Heart left ventricle (tissue), 16 donors: ENCODE data around the gene SUCO. TPM values are rescaled to one million over a fixed set of nuclear protein-coding genes. Genes with fewer than 3 reads are reported as not detected.

Source experiments
- ATAC-seq, 4 donors: fragments of 200-7000 bp; cut with Tn5 transposase; one replicate each; pipeline ENCODE4 v1.9.1; 2020 to 2022; ENCODE audit warnings: moderate library complexity in 4 of 4, mild to moderate bottlenecking in 3 of 4, moderate number of reproducible peaks in 1 of 4
- DNase-seq, 5 donors: peaks; one replicate each; pipeline ENCODE4 v3.0.0-alpha.2; 2020
- H3K27ac ChIP-seq, 12 donors: fragments of 200-600 bp; sonication (generic) in 4 of 12; one replicate each; pipeline versions ENCODE4 v1.5.0 to v1.8.0; 2016 to 2022; ENCODE audit warnings: mild to moderate bottlenecking in 2 of 12
- H3K27me3 ChIP-seq, 9 donors: fragments of 200-600 bp; sonication (generic) in 2 of 9; one replicate each; pipeline versions ENCODE4 v1.5.1 to v1.8.0; 2016 to 2022; ENCODE audit warnings: mild to moderate bottlenecking in 3 of 9
- H3K36me3 ChIP-seq, 9 donors: fragments of 200-600 bp; sonication (generic) in 2 of 9; one replicate each; pipeline versions ENCODE4 v1.5.0 to v1.8.0; 2018 to 2022; ENCODE audit warnings: mild to moderate bottlenecking in 2 of 9
- H3K4me1 ChIP-seq, 12 donors: fragments of 200-600 bp; sonication (generic) in 4 of 12; one replicate each; pipeline versions ENCODE4 v1.5.0 to v1.8.0; 2016 to 2022; ENCODE audit warnings: mild to moderate bottlenecking in 3 of 12
- H3K4me3 ChIP-seq, 12 donors: fragments of 200-600 bp; sonication (generic) in 4 of 12; one replicate each; pipeline versions ENCODE4 v1.5.0 to v1.8.0; 2017 to 2022; ENCODE audit warnings: mild to moderate bottlenecking in 9 of 12, moderate library complexity in 4 of 12
- H3K9me3 ChIP-seq, 12 donors: fragments of 200-600 bp; sonication (generic) in 4 of 12; one replicate each; pipeline versions ENCODE4 v1.5.0 to v1.8.0; 2016 to 2022; ENCODE audit warnings: mild to moderate bottlenecking in 1 of 12
- POLR2A ChIP-seq, 2 donors: fragments of 450-650 bp; IDR thresholded peaks; one replicate each; pipeline ENCODE4 v1.6.1; 2017; ENCODE audit warnings: antibody characterized with exemption in 2 of 2, mild to moderate bottlenecking in 2 of 2, moderate library complexity in 2 of 2
- WGBS, 4 donors: extraction: QIAGEN DNeasy Blood & Tissue Kit in 2 of 4; methylation state at CpG; one replicate each; pipeline versions ENCODE4 v1.1.5 to v1.1.7; 2013 to 2018; 5-methylcytosine and 5-hydroxymethylcytosine counted together
- intact Hi-C, 10 donors: fragments of 100-400 bp; cut with DNase I; formaldehyde crosslinking; loops; one replicate each; pipeline versions ENCODE4 v1.11.1 to v1.14.2; 2022
- polyA plus RNA-seq, 2 donors: library from polyadenylated mRNA; stranded (reverse); fragments of 200-250 nt; gene quantifications; one replicate each; pipeline ENCODE4 v1.2.3, GENCODE V29; 2013
- total RNA-seq, 9 donors: library from RNA; depleted of rRNA in 2 of 9; stranded (reverse); fragments of >200 nt in 2 of 9; fragmentation: NEBNext Ultra II Directional in 3 of 9; extraction: Animal tissue kit (Norgen Biotek cat#: 25700) in 3 of 9; gene quantifications; one replicate each; pipeline versions ENCODE4 v1.1.0 to v1.2.4, GENCODE V29; 2016 to 2023
- TF ChIP-seq, protein P1 (sequence below), 12 donors: fragments of 200-600 bp; sonication (generic) in 4 of 12; IDR thresholded peaks; one replicate each; pipeline versions ENCODE4 v1.5.0 to v1.8.0; 2018 to 2022; ENCODE audit warnings: antibody characterized with exemption in 12 of 12, mild to moderate bottlenecking in 5 of 12
- donor health status: ischemic (EF 13 %, LVEDD 7.1; RV severe dilation, severe dysfunction).
- donor health status: healthy with polysubstance abuse.
- donor health status: DM: no; HTN: yes; CAD: no.
- donor health status: DM: no; HTN: no; CAD: no.
- donor health status: ischemic (EF 25% LVEDD 6.9; RV normal size, moderate dysfunction).
- donor health status: ischemic (EF 25% LVEDD 5.7; RV mildly dilated, moderate dysfunction).
- donor health status: healthy.
- donor health status: DM: yes; HTN: yes; CAD: no.
- donor health status: ischemic (EF 35%, LVEDD 5.7; RV mildly dilated, moderate dysfunction).
- donor health status: nonischemic (EF 11% LVEDD 7.7; RV severe dilation, severe dysfunction).
- donor health status: DM: yes; HTN: yes; CAD: no.
- donor health status: PGD.
- donor health status: ischemic (EF 29% LVEDD 5.4; RV normal size, mild dysfunction).
- donor health status: nonischemic (EF 23%, LVEDD 6.1; RV moderate dilation, normal function).

The SUCO gene
- total and polyA plus RNA-seq, 11 donors, result 6.7 to 33.4 (median 23.7) TPM

DNA sequence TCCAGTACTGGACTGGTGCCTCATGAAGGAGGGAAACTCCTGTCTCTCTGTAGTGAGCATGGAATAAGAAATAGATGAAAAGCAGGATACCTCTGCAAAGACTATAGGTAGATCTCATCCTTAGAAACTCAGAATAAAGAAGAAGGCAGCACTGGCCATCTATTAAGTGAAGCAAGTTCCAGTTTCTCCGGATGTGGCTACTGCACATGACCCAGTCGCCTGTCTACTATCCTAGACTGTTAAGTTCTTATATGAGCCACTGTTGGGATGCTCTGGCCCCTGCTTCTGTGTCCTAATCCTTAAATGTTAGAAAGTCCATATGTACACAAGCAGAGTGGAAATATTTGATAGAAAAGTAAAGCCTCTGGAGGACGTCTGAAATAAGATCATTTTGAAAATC is 128.2 kb downstream of the SUCO start:
- TF ChIP-seq, protein P1, sequence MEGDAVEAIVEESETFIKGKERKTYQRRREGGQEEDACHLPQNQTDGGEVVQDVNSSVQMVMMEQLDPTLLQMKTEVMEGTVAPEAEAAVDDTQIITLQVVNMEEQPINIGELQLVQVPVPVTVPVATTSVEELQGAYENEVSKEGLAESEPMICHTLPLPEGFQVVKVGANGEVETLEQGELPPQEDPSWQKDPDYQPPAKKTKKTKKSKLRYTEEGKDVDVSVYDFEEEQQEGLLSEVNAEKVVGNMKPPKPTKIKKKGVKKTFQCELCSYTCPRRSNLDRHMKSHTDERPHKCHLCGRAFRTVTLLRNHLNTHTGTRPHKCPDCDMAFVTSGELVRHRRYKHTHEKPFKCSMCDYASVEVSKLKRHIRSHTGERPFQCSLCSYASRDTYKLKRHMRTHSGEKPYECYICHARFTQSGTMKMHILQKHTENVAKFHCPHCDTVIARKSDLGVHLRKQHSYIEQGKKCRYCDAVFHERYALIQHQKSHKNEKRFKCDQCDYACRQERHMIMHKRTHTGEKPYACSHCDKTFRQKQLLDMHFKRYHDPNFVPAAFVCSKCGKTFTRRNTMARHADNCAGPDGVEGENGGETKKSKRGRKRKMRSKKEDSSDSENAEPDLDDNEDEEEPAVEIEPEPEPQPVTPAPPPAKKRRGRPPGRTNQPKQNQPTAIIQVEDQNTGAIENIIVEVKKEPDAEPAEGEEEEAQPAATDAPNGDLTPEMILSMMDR (IDR thresholded peaks at IDR 0.05), result no peak
- no peak for TF ChIP-seq POLR2A (IDR thresholded peaks at IDR 0.05)
- H3K4me1 ChIP-seq, result peaks cover 0 to 16% (median 0%) of the 10 kb centered on the region in 12 donors
- WGBS, 4 donors, result 78 to 88% (median 84%) methylated on average over 3 of the region's 3 CpGs
- peak overlapping the region in 1 of 12 donors; percentile 51 for H3K4me3 ChIP-seq
- no peak for DNase-seq
- intact Hi-C loops, result no loop called here
- H3K36me3 ChIP-seq, result no peaks in the 10 kb centered on the region
- H3K27me3 ChIP-seq, result no peaks in the 10 kb centered on the region
- ATAC-seq, result no peak
- H3K9me3 ChIP-seq, result no peaks in the 10 kb centered on the region
- H3K27ac ChIP-seq, result peak overlapping the region in 1 of 12 donors; percentile 73

Other genes starting within 250 kb of the SUCO start
- gene C1orf105, start 112.5 kb upstream of the SUCO start, total RNA-seq, result 10 to 100 TPM in 3 of 9 donors, 1 to 10 TPM in 6; 1.2 to 39.8 (median 6.7) TPM
- gene C1orf105, start 112.5 kb upstream of the SUCO start, polyA plus RNA-seq, result 1 to 10 TPM; 1.8 to 9.6 TPM
- 10 to 100 TPM; 12.3 to 17.6 (median 14.1) TPM for gene PIGC, start 89.1 kb upstream of the SUCO start, total RNA-seq
- gene PIGC, start 89.1 kb upstream of the SUCO start, polyA plus RNA-seq, result 10 to 100 TPM; 15.7 to 22.9 TPM
- gene FASLG, start 126.0 kb downstream of the SUCO start, total RNA-seq, result 1 to 10 TPM in 1 of 9 donors, under 1 TPM in 1, not detected in 7; 0.91 to 1.9 TPM
- gene FASLG, start 126.0 kb downstream of the SUCO start, polyA plus RNA-seq, result not detected